Smooth muscle cell (in vitro differentiated cells): Measurements from ENCODE around the gene TENT5A. TPM values are rescaled to one million over a fixed set of nuclear protein-coding genes. Genes with fewer than 3 reads are reported as not detected.

Source experiments
- DNase-seq: peaks from one replicate; lab custom pipeline; 2025; ENCODE audit not compliant: unreplicated experiment; lab: John Stamatoyannopoulos, UW
- H2AFZ ChIP-seq: fragments of 200-600 bp; sonication (generic); 2 replicates; pipeline ENCODE4 v1.6.0; 2016; ENCODE audit warnings: antibody characterized with exemption, low read depth, mild to moderate bottlenecking
- H3F3A ChIP-seq: fragments of 200-600 bp; sonication (generic); 2 replicates; pipeline ENCODE4 v1.6.0; 2017; ENCODE audit warnings: antibody characterized with exemption, low read depth
- H3K27ac ChIP-seq: fragments of 200-600 bp; sonication (generic); 2 replicates; pipeline ENCODE4 v1.5.1; 2016; ENCODE audit warnings: low read depth, mild to moderate bottlenecking
- H3K27me3 ChIP-seq: fragments of 200-600 bp; sonication (generic); 2 replicates; pipeline ENCODE4 v1.6.1; 2016; ENCODE audit warnings: low read depth, mild to moderate bottlenecking
- H3K36me3 ChIP-seq: fragments of 200-600 bp; sonication (generic); 2 replicates; pipeline ENCODE4 v1.5.1; 2016; ENCODE audit warnings: low read depth
- H3K4me1 ChIP-seq: fragments of 200-600 bp; sonication (generic); 2 replicates; pipeline ENCODE4 v1.5.1; 2016; ENCODE audit warnings: low read depth
- H3K4me2 ChIP-seq: fragments of 200-600 bp; sonication (generic); 2 replicates; pipeline ENCODE4 v1.6.0; 2016; ENCODE audit warnings: mild to moderate bottlenecking
- H3K4me3 ChIP-seq: fragments of 200-600 bp; sonication (generic); 2 replicates; pipeline ENCODE4 v1.5.1; 2016; ENCODE audit warnings: mild to moderate bottlenecking
- H3K79me2 ChIP-seq: fragments of 200-600 bp; sonication (generic); 2 replicates; pipeline ENCODE4 v1.6.0; 2016; ENCODE audit warnings: low read depth, mild to moderate bottlenecking
- H3K9ac ChIP-seq: fragments of 200-600 bp; sonication (generic); 2 replicates; pipeline ENCODE4 v1.6.0; 2016; ENCODE audit warnings: low read depth
- H3K9me3 ChIP-seq: fragments of 200-600 bp; sonication (generic); replicated peaks from 2 replicates; pipeline ENCODE4 v1.5.1; 2016; ENCODE audit warnings: low read depth
- H4K20me1 ChIP-seq: fragments of 200-600 bp; sonication (generic); 2 replicates; pipeline ENCODE4 v1.6.0; 2016; ENCODE audit warnings: low read depth
- WGBS: methylation state at CpG from one replicate; pipeline ENCODE4 v1.1.7; 2016; ENCODE audit warnings: low lambda C conversion rate; 5-methylcytosine and 5-hydroxymethylcytosine counted together
- polyA plus RNA-seq: library from polyadenylated mRNA; unstranded; fragments of >200 nt; fragmentation: Nextera tagmentation; extraction: Ambion mirVana; gene quantifications from 2 replicates; pipeline ENCODE4 v1.2.1, GENCODE V29; 2016
- total RNA-seq: library from RNA; depleted of rRNA; stranded (reverse); fragments of >200 nt; gene quantifications from 2 replicates; pipeline ENCODE4 v1.2.3, GENCODE V29; 2014
- TF ChIP-seq, protein P1 (sequence below): fragments of 200-600 bp; sonication (generic); IDR thresholded peaks from 2 replicates; pipeline ENCODE4 v1.5.1; 2017; ENCODE audit warnings: borderline replicate concordance, mild to moderate bottlenecking, antibody characterized with exemption; ENCODE audit not compliant: insufficient read depth, poor library complexity, severe bottlenecking

The TENT5A gene
- total and polyA plus RNA-seq, 2 experiments from 2014 or later: 123 to 151 TPM

DNA sequence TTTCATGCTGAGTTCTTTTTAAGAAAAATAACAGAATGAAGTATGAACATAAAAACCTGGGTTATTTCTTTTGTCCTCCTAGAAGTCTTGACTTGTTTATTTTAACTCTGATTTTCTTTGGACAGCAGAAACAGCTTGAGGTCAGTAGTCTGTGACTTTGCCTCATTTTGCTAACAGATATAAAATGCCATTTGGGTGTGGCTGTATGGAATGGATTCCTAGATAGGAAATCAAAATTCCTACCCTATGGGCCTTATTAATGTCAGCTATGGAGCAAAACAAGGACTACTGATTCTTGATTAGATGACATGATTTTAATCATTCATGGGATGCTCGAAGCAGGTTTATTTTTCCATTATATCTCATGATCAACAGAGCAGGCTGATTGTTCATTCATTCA lies 46.8 kb upstream of the TENT5A start:
- Histone ChIP-seq H2AFZ (no peak overlapping the region), H3K27ac (no peak overlapping the region), H3K9ac (no peak overlapping the region), H4K20me1 (no peaks in the 10 kb centered on the region), H3K79me2 (no peaks in the 10 kb centered on the region), H3K4me2 (no peak overlapping the region), H3F3A (no peaks in the 10 kb centered on the region), H3K4me1 (no peaks in the 10 kb centered on the region), H3K27me3 (no peaks in the 10 kb centered on the region), H3K4me3 (no peak overlapping the region), H3K9me3 (no peaks in the 10 kb centered on the region), H3K36me3 (no peaks in the 10 kb centered on the region)
- WGBS: 95% methylated on average over 1 of the region's 1 CpG
- DNase-seq: no peak
- TF ChIP-seq, protein P1, sequence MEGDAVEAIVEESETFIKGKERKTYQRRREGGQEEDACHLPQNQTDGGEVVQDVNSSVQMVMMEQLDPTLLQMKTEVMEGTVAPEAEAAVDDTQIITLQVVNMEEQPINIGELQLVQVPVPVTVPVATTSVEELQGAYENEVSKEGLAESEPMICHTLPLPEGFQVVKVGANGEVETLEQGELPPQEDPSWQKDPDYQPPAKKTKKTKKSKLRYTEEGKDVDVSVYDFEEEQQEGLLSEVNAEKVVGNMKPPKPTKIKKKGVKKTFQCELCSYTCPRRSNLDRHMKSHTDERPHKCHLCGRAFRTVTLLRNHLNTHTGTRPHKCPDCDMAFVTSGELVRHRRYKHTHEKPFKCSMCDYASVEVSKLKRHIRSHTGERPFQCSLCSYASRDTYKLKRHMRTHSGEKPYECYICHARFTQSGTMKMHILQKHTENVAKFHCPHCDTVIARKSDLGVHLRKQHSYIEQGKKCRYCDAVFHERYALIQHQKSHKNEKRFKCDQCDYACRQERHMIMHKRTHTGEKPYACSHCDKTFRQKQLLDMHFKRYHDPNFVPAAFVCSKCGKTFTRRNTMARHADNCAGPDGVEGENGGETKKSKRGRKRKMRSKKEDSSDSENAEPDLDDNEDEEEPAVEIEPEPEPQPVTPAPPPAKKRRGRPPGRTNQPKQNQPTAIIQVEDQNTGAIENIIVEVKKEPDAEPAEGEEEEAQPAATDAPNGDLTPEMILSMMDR: no peak

DNA sequence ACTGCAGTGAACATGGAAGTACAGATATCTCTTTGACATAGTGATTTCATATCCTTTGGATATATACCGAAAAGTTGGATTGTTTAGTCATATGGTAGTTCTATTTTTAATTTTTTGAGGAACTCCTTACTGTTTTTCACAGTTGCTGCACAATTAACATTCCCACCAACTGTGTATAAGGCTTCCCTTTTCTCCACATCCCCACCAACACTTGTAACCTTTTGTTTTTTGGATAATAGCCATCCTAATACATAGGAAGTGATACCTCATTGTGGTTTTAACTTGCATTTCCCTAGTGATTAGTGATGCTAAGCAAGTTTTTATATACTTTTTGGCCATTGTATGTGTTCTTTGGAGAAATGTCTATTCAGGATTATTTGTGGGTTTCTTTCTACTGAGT lies 45.1 kb upstream of the TENT5A start:
- no peak overlapping the region for H3K9ac ChIP-seq
- no peak overlapping the region for H3K27ac ChIP-seq
- no peak overlapping the region for H3K4me2 ChIP-seq
- H3K27me3 ChIP-seq: no peaks in the 10 kb centered on the region
- DNase-seq: no peak
- H3K4me3 ChIP-seq: no peak overlapping the region
- no peaks in the 10 kb centered on the region for H3K36me3 ChIP-seq
- no peaks in the 10 kb centered on the region for H3K9me3 ChIP-seq
- no peaks in the 10 kb centered on the region for H4K20me1 ChIP-seq
- H2AFZ ChIP-seq: no peak overlapping the region
- no peaks in the 10 kb centered on the region for H3K79me2 ChIP-seq
- H3K4me1 ChIP-seq: no peaks in the 10 kb centered on the region
- TF ChIP-seq, protein P1: no peak
- WGBS: 87% methylated on average over 1 of the region's 1 CpG
- H3F3A ChIP-seq: no peaks in the 10 kb centered on the region

DNA sequence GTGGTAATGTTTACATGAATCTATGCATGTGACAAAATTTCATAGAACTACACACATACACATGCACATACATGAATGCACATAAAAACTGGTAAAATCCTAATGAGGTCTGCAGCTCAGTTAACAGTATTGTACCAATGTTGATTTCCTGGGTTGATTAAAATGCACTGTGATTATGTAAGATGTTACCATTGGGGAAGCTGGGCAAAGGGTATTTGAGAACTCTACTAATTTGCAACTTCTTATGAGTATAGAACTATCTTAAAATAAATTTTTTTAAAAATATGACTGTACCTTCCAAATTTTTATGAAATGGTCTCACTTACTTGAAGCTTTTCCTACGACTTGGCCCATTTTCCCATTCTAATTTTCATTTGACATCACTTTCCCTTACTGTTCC lies 43.4 kb upstream of the TENT5A start:
- Histone ChIP-seq H3K27ac (no peak overlapping the region), H3K27me3 (no peaks in the 10 kb centered on the region), H3K4me1 (no peaks in the 10 kb centered on the region), H4K20me1 (no peaks in the 10 kb centered on the region), H3K4me3 (no peak overlapping the region), H3K9me3 (no peaks in the 10 kb centered on the region), H3F3A (no peaks in the 10 kb centered on the region), H2AFZ (no peak overlapping the region), H3K9ac (no peak overlapping the region), H3K36me3 (no peaks in the 10 kb centered on the region), H3K79me2 (no peaks in the 10 kb centered on the region), H3K4me2 (no peak overlapping the region)
- TF ChIP-seq, protein P1: no peak
- no peak for DNase-seq
- 84% methylated on average over 1 of the region's 1 CpG for WGBS

DNA sequence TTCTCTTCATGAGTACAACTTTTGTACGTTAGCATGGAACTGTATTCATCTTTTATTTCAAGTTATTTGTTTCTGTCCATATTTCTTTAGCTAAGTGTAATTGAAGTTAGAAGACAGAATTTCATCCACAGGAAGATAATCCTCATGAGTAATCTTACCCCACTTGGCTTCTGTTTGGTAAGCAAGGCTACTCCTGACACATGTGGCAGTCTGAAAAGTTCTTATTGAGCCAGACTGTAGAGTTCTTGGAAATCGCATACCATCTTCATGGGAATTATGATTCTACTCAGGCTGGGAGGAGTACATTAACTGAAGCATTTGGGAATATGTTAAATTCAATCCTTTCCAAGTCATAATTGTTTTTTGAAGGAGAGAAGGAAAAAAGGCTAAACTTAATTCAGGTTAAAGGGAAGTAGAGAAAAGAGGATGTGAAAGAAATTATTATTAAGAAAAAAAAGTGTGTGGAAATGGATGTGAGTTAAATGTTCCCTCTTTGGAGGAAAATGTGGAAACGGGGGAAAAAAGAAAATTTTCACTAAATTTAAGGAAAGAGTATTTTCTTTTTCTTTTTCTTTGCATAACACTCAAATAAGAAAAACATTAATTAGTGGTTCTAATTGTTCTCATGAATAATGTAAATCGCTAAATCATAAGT lies 41.5 kb upstream of the TENT5A start:
- H3K9ac ChIP-seq: no peak overlapping the region
- no peak for DNase-seq
- no peaks in the 10 kb centered on the region for H3K27me3 ChIP-seq
- no peaks in the 10 kb centered on the region for H3K79me2 ChIP-seq
- H3K27ac ChIP-seq: no peak overlapping the region
- no peaks in the 10 kb centered on the region for H3K9me3 ChIP-seq
- no peak overlapping the region for H3K4me3 ChIP-seq
- H3F3A ChIP-seq: peaks cover 2% of the 10 kb centered on the region
- H3K4me1 ChIP-seq: peaks cover 11% of the 10 kb centered on the region
- H3K36me3 ChIP-seq: no peaks in the 10 kb centered on the region
- 92% methylated on average over 4 of the region's 4 CpGs for WGBS
- H3K4me2 ChIP-seq: no peak overlapping the region
- TF ChIP-seq, protein P1: no peak
- no peak overlapping the region for H2AFZ ChIP-seq
- no peaks in the 10 kb centered on the region for H4K20me1 ChIP-seq
